IPS DF 4.7 (cell line): ENCODE measurements around the gene QKI.

Source experiments
- DNase-seq: peaks from one replicate; pipeline ENCODE4 v3.0.0-alpha.2; 2013; ENCODE audit warnings: low spot score; ENCODE audit errors: extremely low read depth

QKI gene

DNA sequence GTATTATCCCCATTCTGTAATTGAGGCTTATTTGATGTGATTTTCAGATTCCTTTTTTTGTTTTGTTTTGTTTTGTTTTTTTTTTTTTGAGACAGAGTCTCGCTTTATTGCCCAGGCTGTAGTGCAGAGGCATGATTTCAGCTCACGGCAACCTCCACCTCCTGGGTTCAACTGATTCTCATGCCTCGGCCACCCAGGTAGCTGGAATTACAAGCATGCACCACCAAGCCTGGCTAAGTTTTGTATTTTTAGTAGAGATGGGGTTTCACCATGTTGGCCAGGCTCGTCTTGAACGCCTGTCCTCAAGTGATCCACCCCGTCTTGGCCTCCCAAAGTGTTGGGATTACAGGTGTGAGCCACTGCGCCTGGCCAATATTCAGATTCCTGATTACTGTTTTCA, 62.4 kb downstream of the QKI start:
- peak; percentile 9 for DNase-seq

GRCh38 chr6:163483107-163483506, 68.6 kb downstream of the QKI start:
- no peak for DNase-seq

DNA sequence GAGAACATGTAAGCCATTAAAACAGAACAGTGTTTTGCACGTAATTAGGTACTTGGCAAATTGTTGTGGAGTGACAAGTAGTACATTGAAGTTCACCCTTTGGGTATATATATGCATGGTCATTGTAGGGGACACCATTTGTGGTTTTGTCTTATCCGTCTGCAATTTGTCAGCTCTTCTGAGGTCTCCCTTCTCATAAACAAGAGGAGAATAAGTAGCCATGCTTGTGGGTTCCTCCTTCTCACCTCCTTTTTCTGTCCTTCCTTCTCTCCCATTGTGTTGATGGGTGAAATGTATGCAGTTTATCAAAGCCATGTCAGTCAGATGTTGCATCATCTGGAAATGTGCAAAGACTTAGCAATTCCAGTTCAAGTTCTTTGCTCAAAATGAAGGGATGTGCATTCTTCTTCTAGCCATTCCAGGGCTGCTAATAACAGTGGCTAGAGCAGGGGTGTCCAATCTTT, 70.9 kb downstream of the QKI start:
- no peak for DNase-seq

- no peak for DNase-seq
Measured at GRCh38 chr6:163486821-163487220, 72.3 kb downstream of the QKI start.

- no peak for DNase-seq
Measured at GRCh38 chr6:163487606-163488005, 73.1 kb downstream of the QKI start.

- no peak for DNase-seq
Measured at GRCh38 chr6:163489584-163489983, 75.1 kb downstream of the QKI start.

GRCh38 chr6:163490826-163491577, 76.5 kb downstream of the QKI start:
- no peak for DNase-seq

- DNase-seq = no peak
Measured at GRCh38 chr6:163491737-163492300, 77.3 kb downstream of the QKI start.

DNA sequence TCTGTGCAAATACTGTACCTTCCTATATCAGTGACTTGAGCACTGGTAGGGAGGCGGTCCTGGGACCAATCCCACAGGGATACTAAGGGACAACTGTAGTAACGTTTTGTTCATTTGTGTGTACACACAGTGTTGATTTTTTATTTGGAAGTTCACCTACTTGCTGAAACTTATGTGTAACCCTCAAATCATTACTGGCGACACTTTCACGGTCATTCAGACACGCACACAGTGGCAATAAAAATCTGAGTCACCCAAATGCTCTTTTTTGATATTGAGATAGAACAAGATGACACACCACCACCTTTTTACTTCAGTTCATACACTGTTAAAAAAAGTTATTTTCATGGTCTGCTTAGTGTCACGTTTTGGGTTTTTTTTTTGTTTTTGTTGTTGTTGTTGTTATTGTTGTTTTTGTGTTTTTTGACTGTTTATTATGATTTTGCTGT, 79.8 kb downstream of the QKI start:
- DNase-seq = no peak

DNA sequence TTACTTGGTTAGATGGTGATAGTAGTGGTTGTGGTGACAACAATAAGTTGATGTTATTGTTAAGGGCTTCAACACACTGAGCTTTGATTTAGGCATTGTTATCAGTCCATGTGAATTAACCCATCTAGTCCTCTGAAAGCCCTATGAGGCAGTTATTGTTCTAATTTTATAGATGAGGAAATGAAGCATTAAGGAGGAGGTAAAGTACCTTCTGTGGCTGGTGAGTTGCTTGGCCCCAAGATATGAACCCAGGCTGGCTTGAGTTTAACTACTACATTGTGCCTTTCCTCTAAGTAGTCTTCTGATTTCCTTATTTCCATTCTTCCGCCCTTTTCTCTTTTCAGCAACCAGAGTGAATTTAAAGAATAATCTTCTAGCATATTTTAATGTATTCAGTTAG, 81.7 kb downstream of the QKI start:
- DNase-seq = no peak

DNA sequence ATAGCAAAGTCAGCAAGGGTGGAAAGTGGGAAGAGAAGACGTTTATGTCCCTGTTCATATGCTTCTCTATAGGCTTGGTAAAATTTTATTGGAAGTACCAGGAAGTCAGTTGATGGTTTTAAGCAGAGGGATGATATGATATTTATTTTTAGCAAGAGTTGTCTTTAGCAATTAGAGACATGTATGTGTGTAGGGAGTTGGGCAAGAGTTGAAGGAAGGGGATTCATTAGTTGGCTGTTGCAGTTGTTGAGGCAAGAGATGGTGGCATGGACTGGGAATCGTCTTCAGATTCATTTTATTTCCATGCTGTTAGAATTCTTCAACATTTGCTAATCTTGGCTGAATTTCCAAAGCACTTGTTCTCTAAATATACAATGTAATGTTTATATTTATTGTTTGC, 85.6 kb downstream of the QKI start:
- DNase-seq = no peak

- no peak for DNase-seq
Measured at GRCh38 chr6:163501026-163501425, 86.5 kb downstream of the QKI start.

GRCh38 chr6:163501439-163501838, 86.9 kb downstream of the QKI start:
- DNase-seq = no peak

DNA sequence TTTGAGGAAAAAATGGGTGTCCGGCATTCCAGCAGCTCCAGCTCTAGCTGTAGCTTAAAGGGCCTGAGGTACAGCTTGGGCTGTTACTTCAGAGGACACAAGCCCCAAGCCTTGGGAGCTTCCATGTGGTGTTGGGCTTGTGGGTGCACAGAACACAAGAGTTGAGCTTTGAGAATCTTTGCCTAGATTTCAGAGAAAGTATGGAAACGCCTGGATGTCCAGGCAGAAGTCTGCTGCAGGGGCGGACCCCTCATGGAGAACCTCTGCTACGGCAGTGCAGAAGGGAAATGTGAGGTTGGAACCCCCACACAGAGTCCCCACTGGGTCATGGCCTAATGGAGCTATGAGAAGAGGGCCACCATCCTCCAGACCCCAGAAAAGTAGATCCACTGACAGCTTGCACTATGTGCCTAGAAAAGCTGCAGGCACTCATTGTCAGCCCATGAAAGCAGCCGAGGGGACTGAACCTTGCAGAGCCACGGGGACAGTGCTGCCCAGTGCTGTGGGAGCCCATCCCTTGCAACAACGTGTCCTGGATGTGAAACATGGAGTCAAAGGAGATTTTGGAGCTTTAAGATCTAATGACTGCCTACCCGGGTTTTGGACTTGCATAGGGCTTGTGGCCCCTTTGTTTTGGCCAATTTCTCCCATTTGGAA, 90.6 kb downstream of the QKI start:
- no peak for DNase-seq

DNA sequence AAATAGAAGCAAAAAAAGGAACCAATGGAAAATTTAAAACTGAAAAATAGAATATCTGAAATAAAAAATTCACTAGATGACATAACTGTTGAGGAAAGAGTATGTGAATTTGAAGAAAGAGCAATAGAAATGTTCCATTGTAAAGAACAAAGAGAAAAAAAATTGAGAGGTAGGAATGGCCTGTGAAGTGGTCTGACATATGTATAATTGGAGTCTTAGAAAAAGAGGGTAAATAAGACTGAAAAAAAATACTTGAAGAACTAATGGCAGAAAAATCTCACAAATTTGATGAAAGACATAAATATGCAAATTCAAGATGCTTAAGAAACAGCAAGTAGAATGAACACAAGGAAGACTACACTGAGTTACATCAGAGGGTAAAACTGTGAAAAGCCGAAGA, 93.4 kb downstream of the QKI start:
- no peak for DNase-seq

DNA sequence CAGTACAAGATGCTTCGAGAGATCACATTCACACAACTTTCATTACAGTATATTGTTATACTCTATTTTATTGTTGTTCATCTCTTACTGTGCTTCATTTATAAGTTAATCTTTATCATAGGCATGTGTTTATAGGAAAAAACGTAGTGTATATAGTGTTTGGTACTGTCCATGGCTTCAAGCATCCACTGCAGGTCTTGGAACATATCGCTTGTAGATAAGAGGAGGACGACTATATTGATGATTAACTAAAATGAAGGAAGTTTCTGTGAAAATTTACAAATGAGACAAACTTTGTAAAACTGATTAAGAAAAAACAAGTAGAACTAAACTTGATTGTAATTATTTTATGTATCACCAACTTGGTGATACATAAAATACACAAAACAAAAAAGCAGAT, 98.5 kb downstream of the QKI start:
- no peak for DNase-seq

- no peak for DNase-seq
Measured at GRCh38 chr6:163513570-163514166, 99.2 kb downstream of the QKI start.

GRCh38 chr6:163516908-163517307, 102.4 kb downstream of the QKI start:
- no peak for DNase-seq

DNA sequence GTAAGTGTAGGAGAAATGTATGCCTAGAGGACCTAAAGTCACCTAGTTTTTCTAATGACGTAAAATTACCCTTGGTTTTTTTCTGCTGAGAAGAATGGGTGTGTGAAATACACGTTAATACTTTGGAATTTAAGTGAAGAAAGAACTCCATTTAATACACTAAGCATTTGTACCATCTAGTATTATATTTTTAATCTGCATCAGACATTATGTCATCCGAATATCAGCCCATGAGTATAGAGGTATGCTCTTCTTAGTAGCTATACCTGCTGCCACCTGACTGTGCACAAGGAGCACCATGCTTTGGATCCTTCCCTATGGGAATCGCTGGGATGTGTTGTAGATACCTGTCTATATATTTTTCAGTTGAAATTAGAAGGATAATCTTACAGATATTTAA, 106.4 kb downstream of the QKI start:
- DNase-seq = no peak

- DNase-seq = no peak
Measured at GRCh38 chr6:163522033-163522432, 107.5 kb downstream of the QKI start.

- DNase-seq = no peak
Measured at GRCh38 chr6:163525926-163526325, 111.4 kb downstream of the QKI start.

GRCh38 chr6:163526346-163526745, 111.8 kb downstream of the QKI start:
- DNase-seq = no peak
